Measurements from ENCODE around the gene DPEP2. TPM values are rescaled to one million over a fixed set of nuclear protein-coding genes. Genes with fewer than 3 reads are reported as not detected.

The DPEP2 gene
- total and polyA plus RNA-seq, 2 of the 13 experiments (the other 11 are each of a cell fraction or from before 2014, with no cell fraction given) = 0.18 TPM; not detected in 1

GRCh38 chr16:67943256-67943618 lies 56.0 kb downstream of the DPEP2 start (continued):
- no peak for TF ChIP-seq IRF9 (CRISPR knock-in tag; IDR thresholded peaks at IDR 0.05; ENCODE audit: borderline replicate concordance)
- TF ChIP-seq ZNF703 (CRISPR knock-in tag; IDR thresholded peaks at IDR 0.05; ENCODE audit: borderline replicate concordance) = no peak
- peak; percentile 72 for TF ChIP-seq CBX1 (IDR thresholded peaks at IDR 0.05; ENCODE audit: low read depth)
- TF ChIP-seq SP2 (CRISPR knock-in tag; IDR thresholded peaks at IDR 0.05) = peak; percentile 8; the same call in 1 of the 2 replicates
- TF ChIP-seq, protein P1, sequence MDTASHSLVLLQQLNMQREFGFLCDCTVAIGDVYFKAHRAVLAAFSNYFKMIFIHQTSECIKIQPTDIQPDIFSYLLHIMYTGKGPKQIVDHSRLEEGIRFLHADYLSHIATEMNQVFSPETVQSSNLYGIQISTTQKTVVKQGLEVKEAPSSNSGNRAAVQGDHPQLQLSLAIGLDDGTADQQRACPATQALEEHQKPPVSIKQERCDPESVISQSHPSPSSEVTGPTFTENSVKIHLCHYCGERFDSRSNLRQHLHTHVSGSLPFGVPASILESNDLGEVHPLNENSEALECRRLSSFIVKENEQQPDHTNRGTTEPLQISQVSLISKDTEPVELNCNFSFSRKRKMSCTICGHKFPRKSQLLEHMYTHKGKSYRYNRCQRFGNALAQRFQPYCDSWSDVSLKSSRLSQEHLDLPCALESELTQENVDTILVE (CRISPR knock-in tag; IDR thresholded peaks at IDR 0.05) = no peak
- TF ChIP-seq FOSL1 (CRISPR knock-in tag; IDR thresholded peaks at IDR 0.05; ENCODE audit: borderline replicate concordance) = no peak
- TF ChIP-seq, protein P2, sequence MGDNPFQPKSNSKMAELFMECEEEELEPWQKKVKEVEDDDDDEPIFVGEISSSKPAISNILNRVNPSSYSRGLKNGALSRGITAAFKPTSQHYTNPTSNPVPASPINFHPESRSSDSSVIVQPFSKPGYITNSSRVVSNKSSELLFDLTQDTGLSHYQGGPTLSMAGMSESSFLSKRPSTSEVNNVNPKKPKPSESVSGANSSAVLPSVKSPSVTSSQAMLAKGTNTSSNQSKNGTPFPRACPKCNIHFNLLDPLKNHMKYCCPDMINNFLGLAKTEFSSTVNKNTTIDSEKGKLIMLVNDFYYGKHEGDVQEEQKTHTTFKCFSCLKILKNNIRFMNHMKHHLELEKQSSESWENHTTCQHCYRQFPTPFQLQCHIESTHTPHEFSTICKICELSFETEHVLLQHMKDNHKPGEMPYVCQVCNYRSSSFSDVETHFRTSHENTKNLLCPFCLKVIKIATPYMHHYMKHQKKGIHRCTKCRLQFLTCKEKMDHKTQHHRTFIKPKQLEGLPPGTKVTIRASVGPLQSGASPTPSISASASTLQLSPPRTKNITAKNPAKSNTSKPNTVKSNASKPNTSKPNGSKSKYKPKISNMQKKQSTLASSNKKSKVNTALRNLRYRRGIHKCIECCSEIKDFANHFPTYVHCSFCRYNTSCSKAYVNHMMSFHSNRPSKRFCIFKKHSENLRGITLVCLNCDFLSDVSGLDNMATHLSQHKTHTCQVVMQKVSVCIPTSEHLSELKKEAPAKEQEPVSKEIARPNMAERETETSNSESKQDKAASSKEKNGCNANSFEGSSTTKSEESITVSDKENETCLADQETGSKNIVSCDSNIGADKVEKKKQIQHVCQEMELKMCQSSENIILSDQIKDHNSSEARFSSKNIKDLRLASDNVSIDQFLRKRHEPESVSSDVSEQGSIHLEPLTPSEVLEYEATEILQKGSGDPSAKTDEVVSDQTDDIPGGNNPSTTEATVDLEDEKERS (CRISPR knock-in tag; IDR thresholded peaks at IDR 0.05) = no peak
- no peak for TF ChIP-seq SNRNP70 (IDR thresholded peaks at IDR 0.05; ENCODE audit: low read depth, low read length)
- TF ChIP-seq PCBP2 (optimal IDR thresholded peaks at IDR 0.05; ENCODE audit: low read depth, low read length, poor library complexity, severe bottlenecking) = peak; percentile 81
- peak; percentile 53 for TF ChIP-seq RXRB (CRISPR knock-in tag; IDR thresholded peaks at IDR 0.05; ENCODE audit: borderline replicate concordance)
- TF ChIP-seq, protein P3, sequence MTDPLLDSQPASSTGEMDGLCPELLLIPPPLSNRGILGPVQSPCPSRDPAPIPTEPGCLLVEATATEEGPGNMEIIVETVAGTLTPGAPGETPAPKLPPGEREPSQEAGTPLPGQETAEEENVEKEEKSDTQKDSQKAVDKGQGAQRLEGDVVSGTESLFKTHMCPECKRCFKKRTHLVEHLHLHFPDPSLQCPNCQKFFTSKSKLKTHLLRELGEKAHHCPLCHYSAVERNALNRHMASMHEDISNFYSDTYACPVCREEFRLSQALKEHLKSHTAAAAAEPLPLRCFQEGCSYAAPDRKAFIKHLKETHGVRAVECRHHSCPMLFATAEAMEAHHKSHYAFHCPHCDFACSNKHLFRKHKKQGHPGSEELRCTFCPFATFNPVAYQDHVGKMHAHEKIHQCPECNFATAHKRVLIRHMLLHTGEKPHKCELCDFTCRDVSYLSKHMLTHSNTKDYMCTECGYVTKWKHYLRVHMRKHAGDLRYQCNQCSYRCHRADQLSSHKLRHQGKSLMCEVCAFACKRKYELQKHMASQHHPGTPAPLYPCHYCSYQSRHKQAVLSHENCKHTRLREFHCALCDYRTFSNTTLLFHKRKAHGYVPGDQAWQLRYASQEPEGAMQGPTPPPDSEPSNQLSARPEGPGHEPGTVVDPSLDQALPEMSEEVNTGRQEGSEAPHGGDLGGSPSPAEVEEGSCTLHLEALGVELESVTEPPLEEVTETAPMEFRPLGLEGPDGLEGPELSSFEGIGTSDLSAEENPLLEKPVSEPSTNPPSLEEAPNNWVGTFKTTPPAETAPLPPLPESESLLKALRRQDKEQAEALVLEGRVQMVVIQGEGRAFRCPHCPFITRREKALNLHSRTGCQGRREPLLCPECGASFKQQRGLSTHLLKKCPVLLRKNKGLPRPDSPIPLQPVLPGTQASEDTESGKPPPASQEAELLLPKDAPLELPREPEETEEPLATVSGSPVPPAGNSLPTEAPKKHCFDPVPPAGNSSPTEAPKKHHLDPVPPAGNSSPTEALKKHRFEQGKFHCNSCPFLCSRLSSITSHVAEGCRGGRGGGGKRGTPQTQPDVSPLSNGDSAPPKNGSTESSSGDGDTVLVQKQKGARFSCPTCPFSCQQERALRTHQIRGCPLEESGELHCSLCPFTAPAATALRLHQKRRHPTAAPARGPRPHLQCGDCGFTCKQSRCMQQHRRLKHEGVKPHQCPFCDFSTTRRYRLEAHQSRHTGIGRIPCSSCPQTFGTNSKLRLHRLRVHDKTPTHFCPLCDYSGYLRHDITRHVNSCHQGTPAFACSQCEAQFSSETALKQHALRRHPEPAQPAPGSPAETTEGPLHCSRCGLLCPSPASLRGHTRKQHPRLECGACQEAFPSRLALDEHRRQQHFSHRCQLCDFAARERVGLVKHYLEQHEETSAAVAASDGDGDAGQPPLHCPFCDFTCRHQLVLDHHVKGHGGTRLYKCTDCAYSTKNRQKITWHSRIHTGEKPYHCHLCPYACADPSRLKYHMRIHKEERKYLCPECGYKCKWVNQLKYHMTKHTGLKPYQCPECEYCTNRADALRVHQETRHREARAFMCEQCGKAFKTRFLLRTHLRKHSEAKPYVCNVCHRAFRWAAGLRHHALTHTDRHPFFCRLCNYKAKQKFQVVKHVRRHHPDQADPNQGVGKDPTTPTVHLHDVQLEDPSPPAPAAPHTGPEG (CRISPR knock-in tag; IDR thresholded peaks at IDR 0.05) = no peak; the same call in 1 of the 2 replicates
- no peak for TF ChIP-seq ZBTB1 (CRISPR knock-in tag; IDR thresholded peaks at IDR 0.05; ENCODE audit: borderline replicate concordance)
- TF ChIP-seq ZNF251 (CRISPR knock-in tag; IDR thresholded peaks at IDR 0.05) = no peak
- no peak for TF ChIP-seq TBP (CRISPR knock-in tag; IDR thresholded peaks at IDR 0.05)
- peak; percentile 45; the same call in 1 of the 2 replicates for TF ChIP-seq HDAC2 (CRISPR knock-in tag; IDR thresholded peaks at IDR 0.05)
- TF ChIP-seq TRIM24 (CRISPR knock-in tag; IDR thresholded peaks at IDR 0.05) = peak; percentile 74
- no peak; the same call in 1 of the 2 replicates for TF ChIP-seq ZNF558 (CRISPR knock-in tag; IDR thresholded peaks at IDR 0.05; ENCODE audit: borderline replicate concordance)
- TF ChIP-seq ZNF331 (CRISPR knock-in tag; IDR thresholded peaks at IDR 0.05) = 0 out of 2 replicates have a peak, but pooled peaks have one; percentile 46
- TF ChIP-seq ZNF747 (CRISPR knock-in tag; IDR thresholded peaks at IDR 0.05; ENCODE audit: borderline replicate concordance) = 0 out of 2 replicates have a peak, but pooled peaks have one; percentile 20

Measured in HepG2 (cell line).